ENCODE results near the gene TOM1.
A peak's percentile ranks its signal among the peaks of the same experiment; 100 is the strongest.

The TOM1 gene

GRCh38 chr22:35299673-35300499, at the start of gene TOM1:
TSS of gene TOM1 (plus strand) at chr22:35299894. CDS start at chr22:35299929, 35 bp downstream.
- peak; percentile 98 for DNase-seq

- no peak for DNase-seq
Observed at GRCh38 chr22:35250156-35250555, 49.5 kb upstream of the TOM1 start.

GRCh38 chr22:35253946-35254345, 45.7 kb upstream of the TOM1 start:
- DNase-seq, result no peak

- no peak for DNase-seq
Observed at GRCh38 chr22:35257002-35257320, 42.7 kb upstream of the TOM1 start.

- DNase-seq, result peak; percentile 84
Observed at GRCh38 chr22:35257321-35258190, 42.1 kb upstream of the TOM1 start, which contains the start of gene HMGXB4. TSS of gene HMGXB4 (plus strand) at chr22:35257493. CDS start at chr22:35262391, 4,898 bp downstream.

- DNase-seq, result no peak
Observed at GRCh38 chr22:35258191-35258988, 41.3 kb upstream of the TOM1 start.

- no peak for DNase-seq
Observed at GRCh38 chr22:35264986-35265385, 34.7 kb upstream of the TOM1 start.

GRCh38 chr22:35266277-35266676, 33.4 kb upstream of the TOM1 start:
- DNase-seq, result no peak

- no peak for DNase-seq
Observed at GRCh38 chr22:35269630-35270029, 30.1 kb upstream of the TOM1 start.

GRCh38 chr22:35274154-35274871, 25.4 kb upstream of the TOM1 start:
- no peak for DNase-seq

GRCh38 chr22:35275580-35275979, 24.1 kb upstream of the TOM1 start:
- no peak for DNase-seq

- no peak for DNase-seq
Observed at GRCh38 chr22:35276019-35276418, 23.7 kb upstream of the TOM1 start.

- DNase-seq, result no peak
Observed at GRCh38 chr22:35288116-35288515, 11.6 kb upstream of the TOM1 start.

- no peak for DNase-seq
Observed at GRCh38 chr22:35292786-35293185, 6.9 kb upstream of the TOM1 start.

GRCh38 chr22:35296051-35296450, 3.6 kb upstream of the TOM1 start:
- DNase-seq, result no peak

- no peak for DNase-seq
Observed at GRCh38 chr22:35299217-35299672, 449 bp upstream of the TOM1 start.

- no peak for DNase-seq
Observed at GRCh38 chr22:35301372-35301874, 1.7 kb downstream of the TOM1 start.

GRCh38 chr22:35303029-35303624, 3.4 kb downstream of the TOM1 start:
- no peak for DNase-seq

- no peak for DNase-seq
Observed at GRCh38 chr22:35305525-35306070, 5.9 kb downstream of the TOM1 start.

- no peak for DNase-seq
Observed at GRCh38 chr22:35306350-35306967, 6.8 kb downstream of the TOM1 start.

- DNase-seq, result no peak
Observed at GRCh38 chr22:35307372-35307771, 7.7 kb downstream of the TOM1 start.

Data from activated gamma-delta T cell treated with Interleukin-2 at 50 U/mL for 16 hours (primary cell).